DND-41 (cell line): ENCODE results near the gene RGS11.

Source experiments
- ATAC-seq: fragments of 200-7000 bp; cut with Tn5 transposase; 3 replicates; pipeline ENCODE4 v1.9.1; 2021; ENCODE audit warnings: low read depth; ENCODE audit not compliant: insufficient read depth
- DNase-seq: peaks from one replicate; pipeline ENCODE4 v3.0.0-alpha.2; 2020
- H2AFZ ChIP-seq: 2 replicates; pipeline ENCODE4 v1.6.0; 2012; ENCODE audit warnings: low read depth, low read length
- H3K27ac ChIP-seq: 2 replicates; pipeline ENCODE4 v1.5.1; 2012; ENCODE audit warnings: low read length, inconsistent platforms
- H3K27me3 ChIP-seq: fragments of 200-600 bp; sonication (generic); 2 replicates; pipeline ENCODE4 v1.6.0; 2012; ENCODE audit warnings: low read length, mild to moderate bottlenecking, inconsistent platforms; ENCODE audit not compliant: insufficient read depth, poor library complexity
- H3K36me3 ChIP-seq: 2 replicates; pipeline ENCODE4 v1.5.1; 2012; ENCODE audit warnings: low read length, inconsistent platforms; ENCODE audit not compliant: insufficient read depth
- H3K4me1 ChIP-seq: 2 replicates; pipeline ENCODE4 v1.5.1; 2012; ENCODE audit warnings: mild to moderate bottlenecking, low read length; ENCODE audit not compliant: insufficient read depth
- H3K4me2 ChIP-seq: 2 replicates; pipeline ENCODE4 v1.6.0; 2012; ENCODE audit warnings: mild to moderate bottlenecking, moderate library complexity, low read length, inconsistent platforms; ENCODE audit not compliant: insufficient read depth
- H3K4me3 ChIP-seq, 2 experiments: fragments of 200-600 bp in 1 of 2; shearing (Covaris generic) in 1 of 2; 2 replicates each; pipeline ENCODE4 v1.5.1; 2012 to 2016; ENCODE audit warnings: inconsistent platforms in 2 of 2, low read length in 2 of 2, mild to moderate bottlenecking in 2 of 2, low read depth in 1 of 2, moderate library complexity in 1 of 2
- H3K79me2 ChIP-seq: 2 replicates; pipeline ENCODE4 v1.6.0; 2012; ENCODE audit warnings: low read length, inconsistent platforms; ENCODE audit not compliant: insufficient read depth
- H3K9ac ChIP-seq: 2 replicates; pipeline ENCODE4 v1.6.0; 2012; ENCODE audit warnings: low read depth, mild to moderate bottlenecking, inconsistent platforms, low read length, moderate library complexity
- H3K9me3 ChIP-seq: 2 replicates; pipeline ENCODE4 v1.5.1; 2012; ENCODE audit warnings: low read length, moderate library complexity, mild to moderate bottlenecking, inconsistent platforms; ENCODE audit not compliant: insufficient read depth, severe bottlenecking
- H4K20me1 ChIP-seq: 2 replicates; pipeline ENCODE4 v1.6.0; 2012; ENCODE audit warnings: low read length; ENCODE audit not compliant: insufficient read depth
- EZH2 ChIP-seq: IDR thresholded peaks from 3 replicates; pipeline ENCODE4 v1.6.1; 2012; ENCODE audit warnings: borderline replicate concordance, low read depth, mild to moderate bottlenecking, moderate library complexity, low read length, inconsistent platforms; ENCODE audit not compliant: severe bottlenecking
- TF ChIP-seq, protein P1 (sequence below): IDR thresholded peaks from 2 replicates; pipeline ENCODE4 v1.5.1; 2012; ENCODE audit warnings: borderline replicate concordance, low read length, moderate library complexity, mild to moderate bottlenecking; ENCODE audit not compliant: poor library complexity, severe bottlenecking; ENCODE audit errors: extremely low read depth

Gene RGS11

DNA sequence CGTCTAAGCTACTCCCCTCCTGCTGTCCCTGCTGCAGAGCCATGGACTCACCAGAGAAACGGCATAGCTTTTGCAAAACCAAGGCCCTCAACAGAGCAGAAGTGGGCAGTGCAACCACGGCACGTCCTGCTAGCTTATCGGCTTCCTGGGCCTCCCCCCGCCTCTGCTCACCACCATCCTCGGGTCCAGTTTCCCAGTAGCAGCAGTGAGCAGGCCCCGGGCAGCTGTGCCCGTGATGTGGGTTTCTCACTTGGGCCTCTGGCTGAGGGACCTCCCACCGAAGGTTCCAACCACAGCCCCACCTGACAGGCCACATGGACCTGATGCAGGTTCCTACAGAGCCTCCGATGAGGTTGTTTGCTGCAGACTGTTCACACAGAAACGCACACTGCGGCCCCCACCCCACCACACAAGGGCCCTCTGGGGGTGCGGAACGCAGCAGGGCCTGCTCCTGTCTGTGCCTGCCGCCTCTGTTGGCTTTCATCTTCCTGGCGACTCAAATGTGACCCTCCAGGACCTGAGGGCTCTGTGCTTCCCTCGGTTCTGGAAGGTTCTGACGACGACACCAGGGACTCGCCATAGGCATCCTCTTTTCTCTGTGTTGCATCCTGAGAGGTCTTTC, 32.1 kb upstream of the RGS11 start:
- Histone ChIP-seq H3K9ac (no peak overlapping the region), H3K27me3 (no peaks in the 10 kb centered on the region), H3K9me3 (no peaks in the 10 kb centered on the region), H2AFZ (no peak overlapping the region), H4K20me1 (peaks cover 35% of the 10 kb centered on the region), H3K36me3 (peaks cover 74% of the 10 kb centered on the region), H3K79me2 (peaks cover 7% of the 10 kb centered on the region; the same call in 1 of the 2 replicates), H3K4me3 (no peak overlapping the region), H3K4me2 (no peak overlapping the region), H3K4me1 (no peaks in the 10 kb centered on the region), H3K27ac (no peak overlapping the region)
- no peak for ATAC-seq
- TF ChIP-seq EZH2, result no peak
- TF ChIP-seq, protein P1, sequence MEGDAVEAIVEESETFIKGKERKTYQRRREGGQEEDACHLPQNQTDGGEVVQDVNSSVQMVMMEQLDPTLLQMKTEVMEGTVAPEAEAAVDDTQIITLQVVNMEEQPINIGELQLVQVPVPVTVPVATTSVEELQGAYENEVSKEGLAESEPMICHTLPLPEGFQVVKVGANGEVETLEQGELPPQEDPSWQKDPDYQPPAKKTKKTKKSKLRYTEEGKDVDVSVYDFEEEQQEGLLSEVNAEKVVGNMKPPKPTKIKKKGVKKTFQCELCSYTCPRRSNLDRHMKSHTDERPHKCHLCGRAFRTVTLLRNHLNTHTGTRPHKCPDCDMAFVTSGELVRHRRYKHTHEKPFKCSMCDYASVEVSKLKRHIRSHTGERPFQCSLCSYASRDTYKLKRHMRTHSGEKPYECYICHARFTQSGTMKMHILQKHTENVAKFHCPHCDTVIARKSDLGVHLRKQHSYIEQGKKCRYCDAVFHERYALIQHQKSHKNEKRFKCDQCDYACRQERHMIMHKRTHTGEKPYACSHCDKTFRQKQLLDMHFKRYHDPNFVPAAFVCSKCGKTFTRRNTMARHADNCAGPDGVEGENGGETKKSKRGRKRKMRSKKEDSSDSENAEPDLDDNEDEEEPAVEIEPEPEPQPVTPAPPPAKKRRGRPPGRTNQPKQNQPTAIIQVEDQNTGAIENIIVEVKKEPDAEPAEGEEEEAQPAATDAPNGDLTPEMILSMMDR, result no peak
- DNase-seq, result no peak

DNA sequence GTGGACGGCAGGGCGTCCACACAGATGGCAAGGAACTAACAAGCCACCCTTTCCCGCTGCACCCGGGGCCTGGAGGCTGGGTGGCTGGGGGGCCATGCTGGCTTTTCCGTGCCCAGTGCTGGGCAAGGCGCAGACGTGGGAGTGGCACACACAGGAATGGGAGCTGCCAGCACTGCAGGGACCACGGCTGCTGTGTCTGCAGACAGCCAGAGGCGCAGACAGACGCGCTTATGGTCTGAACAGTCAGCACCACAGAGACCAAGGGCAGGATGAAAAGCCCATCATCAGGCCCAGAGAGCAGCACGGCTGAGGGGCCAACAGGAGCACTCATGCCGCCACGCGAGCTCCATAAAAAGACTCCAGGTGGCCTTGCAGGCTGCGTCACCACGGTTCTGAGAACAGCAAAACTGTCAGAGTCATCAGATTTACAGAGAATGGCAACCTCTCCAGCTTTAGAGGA, 31.2 kb upstream of the RGS11 start:
- no peak for ATAC-seq

DNA sequence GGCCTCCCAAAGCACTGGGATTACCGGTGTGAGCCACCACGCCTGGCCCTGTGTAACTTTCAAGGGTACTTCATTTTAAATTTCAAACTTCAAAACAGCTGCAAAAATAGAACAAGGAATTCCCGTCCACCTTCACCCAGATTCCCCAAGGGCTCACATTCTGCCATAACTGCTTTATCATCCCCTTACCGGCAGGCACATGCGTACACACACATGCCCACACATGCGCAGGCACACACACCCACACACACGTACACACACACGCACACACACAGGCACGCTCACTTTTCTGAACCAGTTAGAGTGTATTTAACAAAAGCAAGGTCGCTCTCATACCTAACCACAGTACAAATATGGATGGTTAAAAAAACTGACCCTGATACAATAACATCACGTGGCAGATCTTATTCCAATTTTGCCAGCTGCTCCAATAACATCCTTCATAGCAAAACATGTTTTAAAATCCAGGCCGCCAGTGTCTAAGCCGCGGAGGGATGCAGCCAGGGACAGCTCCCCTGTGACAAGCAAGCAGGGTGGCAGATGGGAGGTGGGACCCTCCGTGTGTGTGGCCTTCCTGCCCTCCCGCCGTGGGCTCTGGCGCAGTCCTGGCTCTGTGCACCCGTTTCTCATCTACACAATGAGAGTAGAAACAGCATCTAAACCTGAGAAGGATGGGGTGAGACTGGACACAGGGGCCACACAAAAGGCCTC, 30.3 kb upstream of the RGS11 start:
- H2AFZ ChIP-seq, result no peak overlapping the region
- H3K79me2 ChIP-seq, result peaks cover 6% of the 10 kb centered on the region; the same call in 1 of the 2 replicates
- H3K9ac ChIP-seq, result no peak overlapping the region
- no peaks in the 10 kb centered on the region for H3K9me3 ChIP-seq
- no peaks in the 10 kb centered on the region for H3K27me3 ChIP-seq
- DNase-seq (no peak), ATAC-seq (no peak)
- no peak overlapping the region for H3K27ac ChIP-seq
- H3K4me2 ChIP-seq, result no peak overlapping the region
- no peaks in the 10 kb centered on the region for H3K4me1 ChIP-seq
- TF ChIP-seq, protein P1, result no peak
- no peak for TF ChIP-seq EZH2
- H3K36me3 ChIP-seq, result peaks cover 71% of the 10 kb centered on the region
- H4K20me1 ChIP-seq, result peaks cover 37% of the 10 kb centered on the region
- no peak overlapping the region for H3K4me3 ChIP-seq

More for the DNA sequence above, 31.2 kb upstream of the RGS11 start:
- Histone ChIP-seq H3K36me3 (peaks cover 74% of the 10 kb centered on the region), H3K4me3 (no peak overlapping the region), H3K79me2 (peaks cover 8% of the 10 kb centered on the region; the same call in 1 of the 2 replicates), H3K4me2 (no peak overlapping the region), H4K20me1 (peaks cover 37% of the 10 kb centered on the region), H3K27me3 (no peaks in the 10 kb centered on the region), H3K27ac (no peak overlapping the region), H3K9ac (no peak overlapping the region), H3K4me1 (no peaks in the 10 kb centered on the region), H2AFZ (no peak overlapping the region), H3K9me3 (no peaks in the 10 kb centered on the region)
- no peak for TF ChIP-seq EZH2
- no peak for DNase-seq

DNA sequence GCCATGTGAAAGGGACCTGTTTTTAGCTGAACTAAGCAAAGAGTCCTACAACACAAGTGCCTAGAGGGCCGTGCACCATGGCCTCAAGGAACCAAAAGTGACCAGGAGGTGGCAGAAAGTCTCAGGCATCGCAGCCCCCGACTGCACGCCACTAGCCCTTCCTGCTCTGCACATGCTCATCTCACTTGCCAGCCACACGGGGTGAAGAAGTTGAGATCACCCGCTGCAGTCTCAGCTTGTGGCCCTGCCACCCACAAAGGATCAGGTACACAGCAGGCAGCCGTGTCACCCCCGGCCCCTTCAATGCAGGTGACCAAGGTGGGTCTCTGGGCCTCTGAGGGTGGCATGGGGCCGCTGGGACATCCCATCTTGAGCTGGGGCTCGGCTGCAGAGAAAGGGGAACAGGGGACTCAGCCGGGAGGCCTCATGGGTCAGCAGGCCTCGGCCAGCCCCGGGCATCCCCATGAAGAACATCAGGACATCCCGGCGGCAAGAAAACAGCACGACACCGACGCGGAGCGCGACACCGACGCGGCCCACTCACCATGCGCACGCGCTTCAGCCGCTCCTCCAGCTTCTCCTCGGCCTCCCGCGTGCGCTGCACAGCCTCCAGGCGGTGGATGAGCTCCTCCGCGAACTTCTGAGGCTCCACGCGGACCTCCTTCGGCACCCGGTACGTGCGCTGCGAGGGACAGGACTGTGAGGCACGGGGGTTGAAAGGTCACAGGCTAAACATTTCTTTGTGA, 28.2 kb upstream of the RGS11 start:
- ATAC-seq (no peak), DNase-seq (no peak)
- H4K20me1 ChIP-seq, result peaks cover 25% of the 10 kb centered on the region
- H3K4me3 ChIP-seq, result no peak overlapping the region
- H3K27ac ChIP-seq, result no peak overlapping the region
- H2AFZ ChIP-seq, result no peak overlapping the region
- H3K9me3 ChIP-seq, result no peaks in the 10 kb centered on the region
- H3K9ac ChIP-seq, result no peak overlapping the region
- no peaks in the 10 kb centered on the region for H3K27me3 ChIP-seq
- no peak overlapping the region for H3K4me2 ChIP-seq
- H3K36me3 ChIP-seq, result peaks cover 66% of the 10 kb centered on the region
- no peaks in the 10 kb centered on the region for H3K4me1 ChIP-seq
- TF ChIP-seq, protein P1, result no peak
- no peak for TF ChIP-seq EZH2
- peaks cover 4% of the 10 kb centered on the region; the same call in 1 of the 2 replicates for H3K79me2 ChIP-seq
